Activated T-cell treated with anti-CD3 and anti-CD28 coated beads, Interleukin-2, amount 50 U/mL, for 4 hours (primary cell): ENCODE data around the gene IQCK. TPM values are rescaled to one million over a fixed set of nuclear protein-coding genes. Genes with fewer than 3 reads are reported as not detected.

Experiments used
- ATAC-seq, 2 donors: fragments of 200-7000 bp; cut with Tn5 transposase; one replicate each; pipeline ENCODE4 v1.10.0; 2021
- DNase-seq: peaks from one replicate; pipeline ENCODE4 v3.0.0-alpha.2; 2020
- H3K27me3 Mint-ChIP-seq: one replicate; pipeline ENCODE4 v1.8.0; 2021; ENCODE audit warnings: low read depth, mixed read lengths
- H3K36me3 Mint-ChIP-seq: one replicate; pipeline ENCODE4 v1.8.0; 2022; ENCODE audit warnings: mixed read lengths; ENCODE audit not compliant: insufficient read depth
- H3K4me1 Mint-ChIP-seq: one replicate; pipeline ENCODE4 v1.8.0; 2021; ENCODE audit warnings: low read depth, mixed read lengths
- H3K4me3 Mint-ChIP-seq: one replicate; pipeline ENCODE4 v1.8.0; 2021; ENCODE audit warnings: mild to moderate bottlenecking, moderate library complexity, mixed read lengths
- H3K9me3 Mint-ChIP-seq: one replicate; pipeline ENCODE4 v1.8.0; 2021; ENCODE audit warnings: mixed read lengths
- total RNA-seq, 3 donors: library from RNA; stranded (reverse); gene quantifications; one replicate each; pipeline ENCODE4 v1.2.1, GENCODE V29; 2021

IQCK gene
- total RNA-seq, 3 donors from 2014 or later = 3.2 to 5.4 (median 3.6) TPM

- H3K4me1 Mint-ChIP-seq = no peaks in the 10 kb centered on the region
- ATAC-seq = no peak
- DNase-seq = no peak
- H3K36me3 Mint-ChIP-seq = no peaks in the 10 kb centered on the region
- no peaks in the 10 kb centered on the region for H3K9me3 Mint-ChIP-seq
- no peak overlapping the region for H3K4me3 Mint-ChIP-seq
- H3K27me3 Mint-ChIP-seq = no peaks in the 10 kb centered on the region
These were observed 113.0 kb downstream of the IQCK start for GRCh38 chr16:19830902-19831560.

GRCh38 chr16:19831678-19832077 is 113.6 kb downstream of the IQCK start:
- Mint-ChIP-seq H3K27me3 (no peaks in the 10 kb centered on the region), H3K4me1 (no peaks in the 10 kb centered on the region), H3K36me3 (no peaks in the 10 kb centered on the region), H3K9me3 (no peaks in the 10 kb centered on the region), H3K4me3 (no peak overlapping the region)
- DNase-seq (no peak), ATAC-seq (no peak)

GRCh38 chr16:19833176-19833575 is 115.1 kb downstream of the IQCK start:
- no peak for DNase-seq
- Mint-ChIP-seq H3K4me3 (no peak overlapping the region), H3K4me1 (no peaks in the 10 kb centered on the region), H3K27me3 (peaks cover 2% of the 10 kb centered on the region), H3K9me3 (no peaks in the 10 kb centered on the region), H3K36me3 (no peaks in the 10 kb centered on the region)
- no peak for ATAC-seq

GRCh38 chr16:19833581-19833980 is 115.5 kb downstream of the IQCK start:
- DNase-seq (no peak), ATAC-seq (no peak)
- Mint-ChIP-seq H3K4me1 (no peaks in the 10 kb centered on the region), H3K4me3 (no peak overlapping the region), H3K9me3 (no peaks in the 10 kb centered on the region), H3K27me3 (peaks cover 2% of the 10 kb centered on the region), H3K36me3 (no peaks in the 10 kb centered on the region)

- no peaks in the 10 kb centered on the region for H3K36me3 Mint-ChIP-seq
- DNase-seq (no peak), ATAC-seq (no peak)
- no peak overlapping the region for H3K4me3 Mint-ChIP-seq
- H3K4me1 Mint-ChIP-seq = no peaks in the 10 kb centered on the region
- H3K9me3 Mint-ChIP-seq = no peaks in the 10 kb centered on the region
- H3K27me3 Mint-ChIP-seq = peaks cover 2% of the 10 kb centered on the region
These were observed 117.1 kb downstream of the IQCK start for GRCh38 chr16:19835196-19835595.

- no peak for DNase-seq
- no peaks in the 10 kb centered on the region for H3K9me3 Mint-ChIP-seq
- no peak overlapping the region for H3K4me3 Mint-ChIP-seq
- peaks cover 2% of the 10 kb centered on the region for H3K27me3 Mint-ChIP-seq
- no peaks in the 10 kb centered on the region for H3K4me1 Mint-ChIP-seq
- ATAC-seq = no peak
- H3K36me3 Mint-ChIP-seq = no peaks in the 10 kb centered on the region
These were observed 117.9 kb downstream of the IQCK start for GRCh38 chr16:19835968-19836421.

- ATAC-seq (no peak), DNase-seq (no peak)
- Mint-ChIP-seq H3K4me3 (no peak overlapping the region), H3K27me3 (peaks cover 2% of the 10 kb centered on the region), H3K9me3 (no peaks in the 10 kb centered on the region), H3K36me3 (no peaks in the 10 kb centered on the region), H3K4me1 (no peaks in the 10 kb centered on the region)
These were observed 119.4 kb downstream of the IQCK start for GRCh38 chr16:19837331-19837980.

GRCh38 chr16:19837984-19838707 is 120.1 kb downstream of the IQCK start:
- no peaks in the 10 kb centered on the region for H3K4me1 Mint-ChIP-seq
- H3K4me3 Mint-ChIP-seq = no peak overlapping the region
- no peaks in the 10 kb centered on the region for H3K36me3 Mint-ChIP-seq
- peaks cover 2% of the 10 kb centered on the region for H3K27me3 Mint-ChIP-seq
- ATAC-seq (no peak), DNase-seq (no peak)
- H3K9me3 Mint-ChIP-seq = no peaks in the 10 kb centered on the region

GRCh38 chr16:19840524-19841110 is 122.5 kb downstream of the IQCK start:
- Mint-ChIP-seq H3K36me3 (no peaks in the 10 kb centered on the region), H3K4me1 (no peaks in the 10 kb centered on the region), H3K9me3 (no peaks in the 10 kb centered on the region), H3K4me3 (no peak overlapping the region), H3K27me3 (peaks cover 2% of the 10 kb centered on the region)
- DNase-seq = no peak
- no peak for ATAC-seq

- DNase-seq (no peak), ATAC-seq (no peak)
- H3K4me1 Mint-ChIP-seq = no peaks in the 10 kb centered on the region
- H3K27me3 Mint-ChIP-seq = peaks cover 2% of the 10 kb centered on the region
- H3K36me3 Mint-ChIP-seq = no peaks in the 10 kb centered on the region
- no peak overlapping the region for H3K4me3 Mint-ChIP-seq
- no peaks in the 10 kb centered on the region for H3K9me3 Mint-ChIP-seq
These were observed 123.1 kb downstream of the IQCK start for GRCh38 chr16:19841184-19841583.

GRCh38 chr16:19842426-19843157 is 124.5 kb downstream of the IQCK start:
- H3K9me3 Mint-ChIP-seq = no peaks in the 10 kb centered on the region
- DNase-seq (no peak), ATAC-seq (no peak)
- H3K36me3 Mint-ChIP-seq = no peaks in the 10 kb centered on the region
- H3K4me3 Mint-ChIP-seq = no peak overlapping the region
- no peaks in the 10 kb centered on the region for H3K4me1 Mint-ChIP-seq
- H3K27me3 Mint-ChIP-seq = peaks cover 2% of the 10 kb centered on the region

GRCh38 chr16:19843371-19843770 is 125.3 kb downstream of the IQCK start:
- Mint-ChIP-seq H3K27me3 (no peaks in the 10 kb centered on the region), H3K4me1 (no peaks in the 10 kb centered on the region), H3K9me3 (no peaks in the 10 kb centered on the region), H3K4me3 (no peak overlapping the region), H3K36me3 (no peaks in the 10 kb centered on the region)
- no peak for DNase-seq
- no peak for ATAC-seq

GRCh38 chr16:19844945-19845641 is 127.0 kb downstream of the IQCK start:
- Mint-ChIP-seq H3K9me3 (no peaks in the 10 kb centered on the region), H3K4me3 (no peak overlapping the region), H3K27me3 (no peaks in the 10 kb centered on the region), H3K36me3 (no peaks in the 10 kb centered on the region), H3K4me1 (no peaks in the 10 kb centered on the region)
- DNase-seq = no peak
- ATAC-seq = no peak
